Activated CD4-positive, CD25-positive, alpha-beta regulatory T cell treated with anti-CD3 and anti-CD28 coated beads, Interleukin-2, amount 50 U/mL, for 16 hours (primary cell): ENCODE data around the gene JAM2.
A peak's percentile ranks its signal among the peaks of the same experiment; 100 is the strongest.

Source experiments
- DNase-seq: peaks from one replicate; pipeline ENCODE4 v3.0.0-alpha.2; 2020; ENCODE audit warnings: low read depth, low spot score

Gene JAM2

GRCh38 chr21:25717491-25718147 lies 78.6 kb downstream of the JAM2 start:
- DNase-seq: no peak

GRCh38 chr21:25721987-25722386 lies 82.9 kb downstream of the JAM2 start:
- no peak for DNase-seq

DNA sequence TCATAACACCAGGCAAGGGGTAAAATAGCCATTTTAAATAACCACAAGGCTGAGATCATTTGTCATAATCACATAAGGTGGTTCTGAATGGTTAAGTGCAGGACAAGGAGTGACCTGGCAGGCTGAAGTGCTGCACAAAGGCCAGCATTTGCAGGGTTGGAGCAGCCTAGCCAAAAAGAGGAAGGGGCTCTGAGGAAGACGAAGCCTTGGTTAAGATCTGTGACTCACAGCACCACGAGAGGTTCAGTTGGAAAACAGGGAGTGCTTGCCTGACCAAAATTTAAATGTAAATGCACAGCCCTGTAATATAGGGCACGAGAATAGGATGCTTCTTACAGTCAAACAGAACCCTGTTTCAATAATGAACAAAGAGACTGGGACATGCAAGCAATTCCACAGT lies 83.6 kb downstream of the JAM2 start:
- no peak for DNase-seq

- DNase-seq: no peak
Measured at GRCh38 chr21:25732091-25732760, 93.2 kb downstream of the JAM2 start.

- DNase-seq: no peak
Measured at GRCh38 chr21:25733859-25734653, 95.0 kb downstream of the JAM2 start.

GRCh38 chr21:25734654-25734903 lies 95.5 kb downstream of the JAM2 start:
- DNase-seq: no peak

DNA sequence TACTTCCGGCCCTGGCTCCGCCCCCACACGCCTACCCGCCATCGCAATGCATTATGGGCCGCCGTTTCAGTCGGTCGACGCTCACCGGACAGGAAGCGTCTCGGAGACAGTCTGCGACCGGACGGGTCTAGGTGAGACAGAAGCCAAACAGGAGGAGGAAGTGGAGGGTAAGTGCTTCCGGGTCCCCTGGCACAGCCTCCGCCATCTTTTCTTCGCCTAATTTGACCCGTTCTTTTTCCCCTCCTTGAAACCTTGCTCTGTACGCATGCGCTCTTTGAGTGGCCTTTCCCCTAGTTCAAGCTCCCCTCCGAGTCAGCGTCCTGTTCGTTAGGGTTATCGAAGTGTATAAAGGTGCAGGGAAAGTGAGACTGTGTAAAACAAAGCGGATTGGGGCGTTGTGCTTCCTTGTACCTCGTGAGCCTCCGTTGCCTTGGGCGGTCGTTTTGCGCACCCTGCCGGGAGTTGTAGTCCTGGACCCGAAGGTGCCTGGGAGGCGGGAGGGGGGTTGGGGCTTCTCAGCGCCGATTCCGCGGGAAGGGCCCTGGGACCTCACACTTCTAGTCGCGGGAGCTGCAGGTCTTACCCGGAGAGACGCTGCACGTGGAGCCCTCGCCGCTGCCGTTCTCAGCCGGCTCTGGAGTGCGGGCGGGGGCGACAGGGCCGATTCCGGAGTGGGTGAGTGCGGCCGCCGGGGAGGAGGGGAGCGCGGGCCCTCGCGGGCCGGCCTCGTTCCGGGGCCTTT lies 96.0 kb downstream of the JAM2 start, which contains the start of the genes ATP5PF and GABPA:
ATP5PF (minus strand) TSS at position 1 of the 742 bp plus-strand sequence. CDS start 5,110 bp downstream, outside the sequence.
GABPA (plus strand) TSS at position 69 of the 742 bp plus-strand sequence. CDS start 6,627 bp downstream, outside the sequence.
- DNase-seq: peak; percentile 96

DNA sequence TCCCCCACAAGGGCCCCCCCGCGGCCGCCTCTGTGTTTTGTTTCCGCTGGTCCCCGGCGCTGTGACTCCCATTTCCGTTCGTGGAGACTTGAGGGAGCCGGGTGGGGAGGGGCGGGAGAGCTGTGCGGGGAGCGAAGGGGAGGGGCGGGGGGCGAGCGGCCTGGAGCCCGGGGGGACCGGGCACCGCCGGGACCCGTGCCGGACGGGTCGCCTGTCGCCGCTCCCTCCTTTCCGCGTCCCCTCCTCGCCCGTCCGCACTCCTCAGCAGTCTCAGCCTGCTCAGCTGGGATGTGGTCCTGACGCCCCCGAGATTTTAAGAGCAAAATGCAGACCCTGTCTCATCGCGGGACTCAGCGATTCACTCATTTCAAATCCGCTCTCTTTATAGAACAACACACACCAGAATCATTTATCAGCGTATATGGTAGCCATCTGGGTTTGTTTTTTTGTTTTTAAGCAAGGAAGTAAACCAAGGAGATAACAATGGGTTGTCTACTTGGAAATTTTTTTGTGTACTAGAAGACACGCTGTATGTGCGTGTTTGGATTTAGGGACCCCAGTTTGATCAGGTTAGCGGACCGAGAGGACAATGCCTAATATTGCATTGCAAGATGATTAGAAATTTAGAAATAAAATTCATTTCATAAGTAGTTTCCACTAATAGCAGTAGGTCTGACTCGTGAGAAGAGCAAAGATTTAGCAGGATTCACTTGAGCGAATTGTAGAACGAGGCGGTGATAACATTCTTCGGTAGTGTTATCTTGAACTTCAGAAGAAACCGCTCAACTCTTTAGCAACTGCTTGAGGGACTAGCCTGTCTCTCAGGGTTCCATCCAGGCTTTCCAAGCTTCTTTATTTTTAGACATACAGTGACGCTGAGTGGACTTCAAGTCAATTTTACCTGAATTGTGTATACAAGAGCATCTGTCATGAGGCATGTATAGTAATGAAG lies 96.9 kb downstream of the JAM2 start:
- peak; percentile 52 for DNase-seq

- DNase-seq: no peak
Measured at GRCh38 chr21:25737421-25737820, 98.4 kb downstream of the JAM2 start.

DNA sequence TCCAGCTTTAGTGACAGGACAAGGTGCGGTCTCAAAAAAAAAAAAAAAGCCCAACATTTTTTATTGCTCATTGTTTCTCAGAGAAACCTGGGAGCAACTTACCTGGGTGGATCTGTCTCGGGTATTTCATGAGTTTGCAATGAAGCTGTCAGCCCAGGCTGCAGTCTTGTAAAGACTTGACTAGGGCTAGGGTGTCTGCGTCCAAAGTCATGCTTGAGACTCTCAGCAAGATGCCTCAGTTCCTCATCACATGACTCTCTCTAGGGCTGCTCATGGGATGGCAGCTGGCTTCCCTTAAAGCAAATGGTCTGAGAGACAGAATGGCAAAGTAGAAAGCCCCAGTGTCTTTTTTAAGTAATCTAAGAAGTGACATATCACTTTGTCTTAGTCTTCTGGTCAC lies 103.8 kb downstream of the JAM2 start:
- DNase-seq: no peak

DNA sequence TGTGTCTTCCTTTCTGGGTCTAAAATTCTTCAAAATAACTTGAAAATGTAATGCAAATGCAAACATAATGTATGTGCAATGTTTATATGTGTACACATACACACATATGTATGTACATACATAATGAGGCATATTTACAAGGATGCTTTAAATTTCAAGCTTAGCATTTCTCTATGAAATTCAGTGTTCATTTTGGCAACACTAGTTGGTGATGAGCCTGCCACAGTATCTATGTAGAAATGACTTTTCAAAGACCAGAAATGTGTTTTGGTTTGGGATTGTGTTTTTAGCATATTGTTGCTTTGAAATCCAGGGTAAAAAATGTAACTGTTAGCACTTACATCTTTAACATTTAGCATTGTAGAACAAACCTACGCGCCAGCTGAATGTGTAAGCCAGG lies 105.8 kb downstream of the JAM2 start:
- DNase-seq: no peak

GRCh38 chr21:25750085-25750484 lies 111.0 kb downstream of the JAM2 start:
- DNase-seq: no peak

DNA sequence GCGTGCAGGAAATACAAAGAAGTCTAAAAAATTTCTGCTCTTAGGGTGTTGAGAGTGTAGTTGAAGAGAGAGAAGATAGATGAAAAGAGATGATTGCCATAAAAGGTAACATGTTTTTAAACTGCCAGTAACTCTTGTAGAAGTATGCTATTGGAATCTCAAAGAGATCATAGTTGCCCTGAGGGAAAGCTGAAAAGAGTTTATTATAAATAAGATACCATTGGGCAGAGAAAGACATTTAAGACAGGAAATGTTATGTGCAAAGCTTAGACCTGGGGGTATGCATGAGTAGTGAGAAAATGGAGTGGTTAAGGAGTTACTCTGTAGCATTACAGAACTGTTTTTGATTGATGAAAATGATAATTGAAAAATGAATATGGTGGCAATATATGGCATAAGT lies 113.4 kb downstream of the JAM2 start:
- no peak for DNase-seq

DNA sequence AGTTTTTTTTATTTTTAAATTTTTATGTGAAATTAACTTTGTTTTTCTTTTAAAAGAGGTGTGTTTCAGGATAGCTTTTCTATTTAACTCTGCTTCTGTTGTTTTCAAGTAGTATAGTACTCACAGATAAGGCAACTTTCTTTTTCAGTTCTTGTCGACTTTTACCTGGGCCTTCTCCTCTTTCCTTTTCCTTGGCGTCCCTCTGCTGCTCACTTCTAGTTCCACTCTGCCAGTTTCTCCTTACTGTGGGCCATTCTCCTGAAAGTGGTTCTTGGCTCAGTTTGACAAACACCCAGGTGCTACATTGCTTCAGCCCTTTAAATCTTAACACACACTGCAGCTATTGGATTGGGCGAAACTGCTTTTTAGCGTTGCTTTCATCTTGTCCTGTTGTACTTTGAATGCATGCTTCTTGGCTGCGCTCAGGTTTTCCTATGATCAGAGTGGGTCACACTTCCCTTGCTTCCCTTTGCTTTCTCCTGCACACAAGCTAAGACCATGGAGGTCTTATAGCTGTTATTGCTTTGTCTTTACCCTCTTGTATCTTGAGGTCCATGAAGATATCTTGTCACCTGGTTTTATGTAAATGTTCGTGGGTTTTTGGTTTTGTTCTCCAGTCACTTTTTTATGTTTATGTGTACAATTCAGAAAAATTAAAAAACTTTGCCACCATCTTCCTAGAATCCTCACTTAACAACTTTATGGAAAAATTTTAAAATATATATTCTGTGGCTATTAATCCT lies 117.3 kb downstream of the JAM2 start:
- no peak for DNase-seq

DNA sequence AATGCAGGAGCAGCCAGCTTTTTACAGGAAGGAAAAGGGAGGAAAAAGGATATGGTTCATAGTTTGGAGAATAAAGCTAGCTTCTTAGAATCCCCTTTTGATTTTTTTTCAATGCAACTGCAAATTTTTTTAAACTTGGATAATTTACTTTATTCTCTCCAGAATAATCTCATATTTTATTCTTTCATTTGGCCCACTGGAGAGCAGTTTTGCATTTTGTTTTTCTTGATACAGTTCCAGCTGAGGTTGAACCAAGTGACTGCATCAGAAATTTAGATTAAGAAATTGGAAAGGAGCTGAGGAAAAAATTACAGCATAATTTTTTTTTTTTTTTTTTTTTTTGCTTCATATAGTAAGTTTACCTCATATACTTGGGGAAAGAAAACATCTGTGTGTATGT lies 118.5 kb downstream of the JAM2 start:
- no peak for DNase-seq

DNA sequence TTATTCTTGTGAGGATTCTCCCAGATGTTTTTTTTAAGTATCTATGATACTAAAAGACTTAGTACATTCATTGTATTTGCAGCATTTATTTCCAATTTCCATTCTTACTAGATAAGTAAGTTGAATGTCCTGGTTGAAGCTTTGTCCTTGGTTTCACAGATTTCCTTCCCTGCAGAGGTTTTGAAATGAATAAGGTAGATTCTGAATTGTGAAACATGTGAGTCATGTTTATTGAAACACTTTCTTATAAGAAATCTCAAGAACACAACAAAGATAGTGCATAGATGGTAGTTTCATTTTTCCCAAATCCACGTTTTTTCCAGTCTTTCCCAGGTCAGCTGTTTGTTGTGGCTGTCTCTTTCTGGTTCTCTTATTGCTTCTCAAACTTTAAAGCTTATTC lies 120.5 kb downstream of the JAM2 start:
- DNase-seq: no peak

- DNase-seq: no peak
Measured at GRCh38 chr21:25760061-25760460, 121.0 kb downstream of the JAM2 start.

- no peak for DNase-seq
Measured at GRCh38 chr21:25760677-25761076, 121.6 kb downstream of the JAM2 start.

DNA sequence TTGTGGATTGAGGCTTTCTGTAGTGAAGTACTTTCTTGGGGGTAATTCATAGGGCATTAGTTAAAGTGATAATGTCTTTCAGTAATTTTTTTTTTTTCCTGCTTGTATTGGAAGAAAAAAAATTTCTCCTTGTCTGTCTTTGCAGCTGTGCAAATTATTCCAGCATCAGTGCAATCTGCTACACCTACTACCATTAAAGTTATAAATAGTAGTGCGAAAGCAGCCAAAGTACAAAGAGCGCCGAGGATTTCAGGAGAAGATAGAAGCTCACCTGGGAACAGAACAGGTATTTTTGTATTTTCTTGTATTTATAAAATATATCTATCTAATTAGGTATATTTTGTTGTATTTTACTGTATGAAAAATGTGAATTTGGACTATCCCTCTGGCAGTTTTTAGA lies 125.0 kb downstream of the JAM2 start:
- DNase-seq: no peak
